ENCODE measurements around the gene CYB5D1.
"Not testable (repeated sequence)": the region's sequence is repeated elsewhere in the genome, so short reads cannot be mapped to it uniquely, and the experiment has no call there.

Gene CYB5D1

DNA sequence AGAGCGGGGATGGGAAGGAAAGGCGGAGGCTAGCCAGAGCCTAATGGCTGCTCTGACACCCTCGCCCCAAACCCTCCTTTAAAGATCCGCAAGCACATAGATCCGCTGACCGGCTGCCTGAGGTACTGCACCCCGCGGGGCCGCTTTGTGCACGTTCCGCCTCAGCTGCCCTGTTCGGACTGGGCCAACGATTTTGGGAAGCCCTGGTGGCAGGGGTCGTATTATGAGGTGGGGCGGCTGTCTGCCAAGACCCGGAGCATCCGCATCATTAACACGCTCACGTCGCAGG lies 663 bp downstream of the CYB5D1 start:
- peak overlapping the region; percentile 56 for H3K4me3 ChIP-seq (ENCODE audit: low read depth, low read length)
- no peak for DNase-seq (ENCODE audit: low read depth)
- TF ChIP-seq, protein P1, sequence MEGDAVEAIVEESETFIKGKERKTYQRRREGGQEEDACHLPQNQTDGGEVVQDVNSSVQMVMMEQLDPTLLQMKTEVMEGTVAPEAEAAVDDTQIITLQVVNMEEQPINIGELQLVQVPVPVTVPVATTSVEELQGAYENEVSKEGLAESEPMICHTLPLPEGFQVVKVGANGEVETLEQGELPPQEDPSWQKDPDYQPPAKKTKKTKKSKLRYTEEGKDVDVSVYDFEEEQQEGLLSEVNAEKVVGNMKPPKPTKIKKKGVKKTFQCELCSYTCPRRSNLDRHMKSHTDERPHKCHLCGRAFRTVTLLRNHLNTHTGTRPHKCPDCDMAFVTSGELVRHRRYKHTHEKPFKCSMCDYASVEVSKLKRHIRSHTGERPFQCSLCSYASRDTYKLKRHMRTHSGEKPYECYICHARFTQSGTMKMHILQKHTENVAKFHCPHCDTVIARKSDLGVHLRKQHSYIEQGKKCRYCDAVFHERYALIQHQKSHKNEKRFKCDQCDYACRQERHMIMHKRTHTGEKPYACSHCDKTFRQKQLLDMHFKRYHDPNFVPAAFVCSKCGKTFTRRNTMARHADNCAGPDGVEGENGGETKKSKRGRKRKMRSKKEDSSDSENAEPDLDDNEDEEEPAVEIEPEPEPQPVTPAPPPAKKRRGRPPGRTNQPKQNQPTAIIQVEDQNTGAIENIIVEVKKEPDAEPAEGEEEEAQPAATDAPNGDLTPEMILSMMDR (IDR thresholded peaks at IDR 0.05; ENCODE audit: low read depth, low read length, missing control alignments): peak; percentile 57
- in situ Hi-C loops (cut with HindIII; ENCODE audit: low sequenced_read_pairs): no loop called here

DNA sequence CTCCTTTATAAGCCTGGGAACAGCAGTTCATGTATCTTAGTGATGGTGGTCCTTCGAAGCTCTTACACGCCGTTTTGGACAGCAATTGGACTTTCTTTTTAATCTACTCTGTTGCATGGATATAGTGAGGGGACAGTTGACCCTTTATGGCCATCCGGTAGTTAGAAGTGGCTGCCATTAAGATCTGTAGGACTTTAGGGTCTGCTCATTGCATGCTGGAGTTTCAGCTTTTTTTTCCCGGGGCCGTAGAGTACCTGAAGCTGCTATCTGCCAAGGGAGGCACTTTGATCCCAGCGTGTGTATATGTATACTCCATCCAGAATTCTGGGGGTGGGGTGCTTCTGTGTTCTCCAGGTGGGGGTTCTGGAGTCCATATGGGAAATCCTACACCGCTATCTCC lies 1.2 kb downstream of the CYB5D1 start:
- H3K4me3 ChIP-seq (ENCODE audit: low read depth, low read length): peak overlapping the region; percentile 56
- no peak for DNase-seq (ENCODE audit: low read depth)
- TF ChIP-seq, protein P1 (IDR thresholded peaks at IDR 0.05; ENCODE audit: low read depth, low read length, missing control alignments): no peak
- in situ Hi-C loops (cut with HindIII; ENCODE audit: low sequenced_read_pairs): no loop called here

DNA sequence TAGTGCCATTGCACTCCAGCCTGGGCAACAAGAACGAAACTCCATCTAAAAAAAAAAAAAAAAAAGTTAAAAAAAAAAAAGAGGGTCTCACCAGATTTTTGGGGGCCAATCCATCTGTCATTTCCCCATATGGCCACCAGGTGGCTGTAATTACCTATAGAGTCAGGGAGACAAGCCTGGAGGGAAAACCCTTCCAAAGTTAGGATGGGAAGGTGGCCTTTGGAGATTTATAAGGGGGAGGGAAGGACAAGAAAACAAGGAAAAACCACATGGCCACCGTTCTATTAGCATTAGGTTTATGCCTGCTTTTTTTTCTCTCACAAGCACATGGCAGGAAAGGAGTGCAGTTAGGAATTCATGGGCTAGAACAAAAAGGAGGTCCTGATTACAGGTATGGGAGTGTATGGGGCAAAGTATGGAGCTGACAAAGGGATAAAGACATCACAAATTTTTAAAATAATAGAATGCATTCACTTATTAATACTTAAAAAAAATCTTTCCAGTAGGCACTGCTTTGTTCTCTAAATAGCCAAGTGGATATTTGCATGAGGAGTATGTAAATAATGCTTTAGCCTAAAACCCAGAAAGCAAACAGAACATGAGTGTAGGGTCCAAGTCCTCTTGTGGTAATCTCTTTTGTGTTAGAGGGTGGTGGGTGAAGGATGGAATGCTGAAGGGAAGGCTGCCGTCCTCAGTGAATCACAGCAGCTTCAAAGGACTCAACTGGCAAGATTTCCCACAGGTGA lies 5.1 kb downstream of the CYB5D1 start:
- no peak for DNase-seq (ENCODE audit: low read depth)
- in situ Hi-C loops (cut with HindIII; ENCODE audit: low sequenced_read_pairs): no loop called here
- H3K4me3 ChIP-seq (ENCODE audit: low read depth, low read length): no peak overlapping the region
- TF ChIP-seq, protein P1 (IDR thresholded peaks at IDR 0.05; ENCODE audit: low read depth, low read length, missing control alignments): peak; percentile 68

DNA sequence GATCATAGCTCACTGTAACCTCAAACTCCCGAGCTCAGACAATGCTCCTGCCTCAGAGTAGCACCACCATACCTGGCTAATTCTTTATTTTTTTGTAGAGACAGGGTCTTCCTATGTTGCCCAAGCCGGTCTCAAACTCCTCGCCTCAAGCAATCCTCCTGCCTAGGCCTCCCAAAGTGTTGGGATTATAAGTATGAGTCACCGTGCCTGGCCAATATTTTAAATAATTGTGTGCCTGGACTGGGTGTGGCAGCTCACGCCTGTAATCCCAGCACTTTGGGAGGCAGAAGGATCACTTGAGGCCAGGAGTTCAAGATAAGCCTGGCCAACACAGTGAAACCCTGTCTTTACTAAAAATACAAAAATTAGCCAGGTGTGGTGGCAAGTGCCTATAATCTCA lies 6.6 kb downstream of the CYB5D1 start:
- in situ Hi-C loops (cut with HindIII; ENCODE audit: low sequenced_read_pairs); DNase-seq (ENCODE audit: low read depth); H3K4me3 ChIP-seq (ENCODE audit: low read depth, low read length): not testable (repeated sequence)

DNA sequence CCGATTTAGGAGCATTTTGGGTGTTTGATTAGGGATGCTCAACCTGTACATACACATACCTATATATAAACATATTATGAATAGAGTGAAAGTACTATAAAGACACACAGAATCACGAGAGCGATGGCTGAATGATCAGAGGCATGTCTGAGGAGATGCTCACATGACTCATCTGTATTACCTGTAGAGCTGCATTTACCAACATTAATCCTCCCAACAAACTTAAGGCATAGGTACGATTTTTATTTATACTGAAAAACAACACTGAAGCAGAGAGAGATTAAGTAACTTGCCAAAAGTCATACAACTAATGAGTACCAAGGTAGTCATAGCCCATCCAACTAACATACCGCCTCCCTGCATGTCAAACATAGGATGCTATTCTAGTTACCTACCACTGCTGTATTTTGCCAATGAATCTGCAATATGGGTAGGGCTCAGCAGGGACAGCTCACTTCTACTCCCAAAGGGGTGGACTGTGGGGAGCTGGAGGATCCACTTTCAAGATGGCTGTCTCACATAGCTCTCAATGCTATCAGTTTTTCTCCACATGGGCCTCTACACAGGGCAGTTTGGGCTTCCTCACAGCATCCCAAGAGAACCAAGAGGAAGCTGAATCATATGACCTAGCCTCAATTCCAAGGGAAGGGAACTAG lies 7.3 kb downstream of the CYB5D1 start:
- in situ Hi-C loops (cut with HindIII; ENCODE audit: low sequenced_read_pairs): no loop called here
- H3K4me3 ChIP-seq (ENCODE audit: low read depth, low read length): no peak overlapping the region
- TF ChIP-seq, protein P1 (IDR thresholded peaks at IDR 0.05; ENCODE audit: low read depth, low read length, missing control alignments): no peak
- no peak for DNase-seq (ENCODE audit: low read depth)

DNA sequence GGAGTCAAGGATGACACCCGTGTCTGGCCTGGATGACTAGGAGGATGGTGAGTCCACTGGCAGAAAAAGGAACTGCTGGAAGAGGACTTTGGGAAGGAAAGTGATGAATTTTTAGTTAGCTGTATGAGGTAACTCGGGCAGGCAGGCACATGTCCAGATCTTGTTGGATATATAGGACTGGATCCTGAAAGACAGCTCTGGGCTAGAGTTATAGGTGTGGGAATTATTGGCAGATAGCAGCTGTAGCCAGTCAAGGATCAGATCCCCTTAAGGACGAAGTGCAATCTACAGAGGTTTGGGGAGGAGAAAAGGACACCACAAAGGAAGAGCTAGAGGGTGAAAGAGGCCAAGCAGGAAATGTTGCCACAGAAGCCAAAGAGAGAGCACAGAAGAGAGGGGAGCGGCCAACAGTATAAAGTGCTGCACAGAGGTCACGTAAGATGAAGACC lies 10.1 kb downstream of the CYB5D1 start:
- H3K4me3 ChIP-seq (ENCODE audit: low read depth, low read length): no peak overlapping the region
- in situ Hi-C loops (cut with HindIII; ENCODE audit: low sequenced_read_pairs): no loop called here
- TF ChIP-seq, protein P1 (IDR thresholded peaks at IDR 0.05; ENCODE audit: low read depth, low read length, missing control alignments): no peak
- DNase-seq (ENCODE audit: low read depth): no peak

DNA sequence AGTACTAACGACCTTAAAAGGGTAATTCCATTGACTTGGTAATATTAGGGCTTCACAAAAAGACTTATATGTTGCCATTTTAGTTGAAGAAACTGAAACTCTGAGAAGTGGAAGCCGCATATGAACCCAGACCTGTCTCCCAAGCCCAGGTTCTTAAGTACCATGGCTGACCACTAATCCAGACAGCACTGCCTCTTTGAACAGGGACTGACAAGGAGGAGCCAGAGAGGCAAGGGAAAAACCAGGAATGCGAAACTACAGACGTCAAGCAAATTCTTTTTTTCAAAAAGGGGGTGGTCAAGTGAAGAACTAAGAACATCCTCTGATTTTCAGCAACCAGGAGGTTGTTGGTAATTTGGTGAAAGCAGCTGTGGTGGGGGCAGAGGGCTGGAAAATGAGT lies 15.2 kb downstream of the CYB5D1 start:
- TF ChIP-seq, protein P1 (IDR thresholded peaks at IDR 0.05; ENCODE audit: low read depth, low read length, missing control alignments): no peak

More for the DNA sequence above, 15.2 kb downstream of the CYB5D1 start:
- no peak overlapping the region for H3K4me3 ChIP-seq (ENCODE audit: low read depth, low read length)
- in situ Hi-C loops (cut with HindIII; ENCODE audit: low sequenced_read_pairs): no loop called here
- DNase-seq (ENCODE audit: low read depth): no peak
